Left cardiac atrium (tissue), 4 donors: Measurements from ENCODE around the gene CCDC61. TPM values are rescaled to one million over a fixed set of nuclear protein-coding genes. Genes with fewer than 3 reads are reported as not detected.
A peak's percentile ranks its signal among the peaks of the same experiment; 100 is the strongest.

Source experiments
- ATAC-seq, 2 donors: fragments of 200-7000 bp; cut with Tn5 transposase; one replicate each; pipeline ENCODE4 v1.9.1; 2020; ENCODE audit warnings: mild to moderate bottlenecking in 2 of 2, moderate library complexity in 2 of 2
- DNase-seq: peaks from one replicate; pipeline ENCODE4 v3.0.0-alpha.2; 2020
- intact Hi-C, 2 donors: fragments of 100-400 bp; cut with DNase I; formaldehyde crosslinking; loops; one replicate each; pipeline versions ENCODE4 v1.14.1 to v1.15.1; 2022 to 2023
- total RNA-seq, 2 donors: library from RNA; stranded (reverse); fragmentation: NEBNext Ultra II Directional; extraction: Animal tissue kit (Norgen Biotek cat#: 25700); gene quantifications; one replicate each; pipeline ENCODE4 v1.2.1, GENCODE V29; 2021
- donor health status: DM: no; HTN: yes; CAD: no.
- donor health status: DM: no; HTN: yes; CAD: no; lungs with severe emphysema.
- donor health status: DM: yes; HTN: yes; CAD: no.
- donor health status: Dilated cardiomyopathy.

Gene CCDC61
- total RNA-seq, 2 donors from 2014 or later, result 10.0 to 10.8 TPM

DNA sequence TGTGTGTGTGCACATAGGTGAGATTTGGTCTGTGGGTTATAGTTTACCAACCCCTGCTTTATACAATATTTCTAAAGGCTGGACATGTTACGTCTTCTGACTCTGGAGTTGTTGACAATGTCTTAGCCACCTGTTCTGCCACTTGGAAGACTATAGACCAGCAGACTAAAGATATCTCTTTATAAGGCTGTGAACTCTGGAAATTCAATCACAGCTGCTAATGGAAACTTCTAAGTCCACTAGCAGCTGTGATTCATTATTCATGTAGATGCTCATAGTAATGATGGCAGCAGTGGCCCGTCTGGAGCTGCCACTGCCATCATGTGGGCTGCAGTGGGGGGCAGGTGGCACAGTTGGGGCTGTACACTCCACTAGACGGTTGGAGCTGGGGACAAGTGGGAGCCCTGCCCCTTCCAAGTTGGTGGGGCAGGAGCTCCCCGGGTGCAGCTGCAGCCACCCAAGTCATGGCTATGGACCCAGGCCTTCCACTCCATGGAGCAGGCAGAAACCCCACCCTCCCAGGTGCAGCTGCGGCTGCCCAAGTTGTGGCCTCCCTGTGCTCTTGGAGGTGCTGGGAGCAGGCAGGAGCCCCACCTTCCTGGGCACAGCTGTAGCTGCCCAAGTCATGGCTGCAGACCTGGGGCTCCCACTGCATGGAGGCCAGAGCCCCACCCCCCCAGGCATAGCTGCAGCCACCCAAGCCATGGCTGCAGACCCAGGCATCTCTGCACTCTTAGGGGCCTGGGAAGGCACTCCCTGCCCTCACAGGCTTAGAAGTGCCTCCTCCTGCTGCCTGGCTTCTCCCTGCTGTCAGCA, 36.7 kb downstream of the CCDC61 start:
- intact Hi-C loops, result no loop called here
- ATAC-seq (no peak), DNase-seq (no peak)

DNA sequence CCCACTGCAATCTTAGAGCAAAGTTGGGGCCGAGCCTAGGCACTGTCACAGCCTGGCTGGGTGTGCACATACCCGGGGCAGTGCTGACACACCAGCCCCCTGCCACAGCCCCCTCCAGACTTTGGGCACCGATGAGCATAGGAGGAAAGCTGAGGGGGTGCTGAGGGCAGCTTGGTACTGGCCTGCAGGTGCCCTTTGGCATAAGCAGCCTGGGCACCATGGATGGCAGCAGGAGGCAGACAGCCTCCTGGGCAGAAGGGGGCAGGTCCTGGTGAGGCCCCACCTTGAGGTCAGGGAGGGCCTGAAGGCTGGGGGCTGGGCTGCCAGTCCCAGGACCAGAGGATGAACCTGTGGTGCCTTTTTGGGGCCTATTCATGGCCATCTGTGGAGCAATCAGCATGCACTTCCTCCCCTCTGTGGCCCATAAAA, 37.3 kb downstream of the CCDC61 start:
- DNase-seq, result no peak
- no peak for ATAC-seq
- intact Hi-C loops, result no loop called here

DNA sequence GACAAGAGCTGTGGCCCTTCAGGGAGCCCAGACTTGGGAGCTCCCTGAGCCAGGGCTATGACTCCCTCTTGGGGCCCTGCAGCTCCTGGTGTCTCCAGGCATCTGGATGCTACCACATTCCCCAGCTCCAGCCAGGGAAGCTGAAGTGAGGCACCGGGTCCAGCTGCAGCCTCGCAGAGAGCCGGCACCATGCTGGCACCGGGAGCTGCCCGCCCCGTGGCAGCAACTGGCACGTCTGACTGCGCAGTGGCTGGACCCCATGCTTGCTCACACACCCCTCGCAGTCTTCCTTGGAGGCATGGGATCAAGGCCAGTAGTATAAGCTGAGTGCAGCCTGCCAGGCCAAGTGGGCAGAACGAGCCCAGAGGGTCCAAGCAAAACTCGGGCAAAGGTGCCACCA, 38.1 kb downstream of the CCDC61 start:
- ATAC-seq (no peak), DNase-seq (no peak)
- intact Hi-C loops, result no loop called here

DNA sequence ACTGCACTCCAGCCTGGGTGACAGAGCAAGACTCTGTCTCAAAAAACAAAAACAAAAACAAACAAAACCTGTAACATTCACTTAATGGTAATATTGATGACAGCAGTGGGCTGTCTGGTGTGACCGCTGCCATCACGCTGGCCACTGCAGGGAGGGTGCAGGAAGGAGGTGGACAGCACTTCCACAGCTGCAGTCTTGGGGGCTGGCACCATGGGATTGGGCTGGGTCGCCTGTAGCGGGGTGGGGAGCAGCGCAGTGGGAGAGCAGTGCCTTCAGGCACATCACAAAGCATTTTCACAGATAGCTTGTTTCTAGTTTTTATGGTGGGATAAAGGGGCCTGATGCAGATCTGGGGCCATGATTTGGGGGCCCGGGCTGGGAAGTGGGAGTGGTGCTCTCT, 40.3 kb downstream of the CCDC61 start:
- intact Hi-C loops, result no loop called here
- DNase-seq (no peak), ATAC-seq (no peak)

DNA sequence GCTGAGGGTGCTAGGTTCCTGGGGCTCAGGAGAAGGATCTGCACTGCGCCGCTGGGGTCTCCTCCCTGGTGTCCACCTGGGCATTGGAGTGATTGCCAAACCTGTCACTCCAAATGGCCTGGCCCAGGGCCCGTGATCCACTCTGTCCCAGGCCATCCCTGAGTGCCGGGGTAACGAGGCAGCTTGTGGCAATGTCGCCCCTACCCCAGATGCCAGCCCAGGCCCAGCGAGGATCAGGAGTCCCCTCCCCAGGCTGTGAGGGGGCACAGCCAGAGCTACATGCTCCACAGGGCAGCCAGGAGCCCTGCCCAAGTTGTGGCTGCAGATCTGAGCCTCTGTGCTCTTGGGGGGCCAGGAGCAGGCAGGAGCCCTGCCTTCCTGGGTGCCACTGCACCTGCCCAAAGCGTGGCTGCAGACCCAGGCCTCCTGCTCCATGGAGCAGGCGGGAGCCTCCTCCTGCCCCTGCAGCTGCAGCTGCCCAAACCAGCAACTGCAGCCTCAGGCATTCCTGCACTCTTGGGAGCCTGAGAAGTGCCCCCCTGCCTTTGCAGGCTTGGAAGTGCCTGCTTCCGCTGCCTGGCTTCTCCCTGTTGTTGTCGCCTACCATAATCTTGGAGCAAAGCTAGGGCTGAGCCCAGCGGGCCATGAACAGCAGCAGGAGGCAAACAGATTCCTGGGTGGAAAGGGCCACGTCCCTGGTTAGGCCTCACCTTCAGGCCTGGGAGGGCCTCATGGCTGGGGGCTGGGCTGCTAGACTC, 40.9 kb downstream of the CCDC61 start:
- no peak for ATAC-seq
- no peak for DNase-seq
- intact Hi-C loops, result no loop called here

DNA sequence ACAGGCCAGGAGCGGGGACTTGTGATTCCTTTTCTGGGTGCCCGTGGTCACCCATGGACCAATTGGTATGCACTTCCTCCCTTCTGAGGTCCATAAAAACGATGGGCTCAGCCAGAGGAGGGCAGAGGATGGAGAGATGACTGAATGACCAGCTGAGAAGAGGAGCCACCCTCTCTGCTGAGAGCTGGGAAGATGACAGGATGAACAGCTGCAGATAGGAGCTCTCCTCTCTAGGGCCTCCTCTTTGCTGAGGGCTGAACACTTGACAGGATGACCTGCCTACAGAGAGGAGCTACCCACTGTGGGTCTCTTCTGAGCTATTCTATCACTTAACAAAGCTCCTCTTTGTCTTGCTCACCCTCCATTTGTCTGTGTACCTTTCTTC, 41.5 kb downstream of the CCDC61 start:
- no peak for ATAC-seq
- intact Hi-C loops, result no loop called here
- no peak for DNase-seq

DNA sequence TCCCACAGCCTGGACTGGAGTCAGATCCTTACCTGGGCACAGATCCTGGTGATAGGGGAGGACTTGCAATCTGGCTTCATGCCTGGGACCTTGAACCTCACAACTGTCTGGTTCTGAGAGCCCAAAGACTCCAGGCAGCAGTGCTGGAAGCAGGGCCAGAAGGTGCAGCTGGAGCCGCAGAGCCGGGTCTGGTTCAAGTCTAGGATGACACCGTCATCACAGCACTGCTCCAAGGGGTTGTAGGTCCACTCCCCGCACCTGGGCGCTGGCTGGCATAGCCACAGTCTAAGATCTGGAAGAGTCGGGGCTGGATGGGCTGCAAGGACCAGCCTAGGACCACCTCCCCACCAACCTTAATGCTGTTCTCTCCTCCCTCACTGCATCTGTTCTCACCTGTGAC, 44.9 kb downstream of the CCDC61 start:
- DNase-seq (no peak), ATAC-seq (no peak)
- intact Hi-C loops, result no loop called here

DNA sequence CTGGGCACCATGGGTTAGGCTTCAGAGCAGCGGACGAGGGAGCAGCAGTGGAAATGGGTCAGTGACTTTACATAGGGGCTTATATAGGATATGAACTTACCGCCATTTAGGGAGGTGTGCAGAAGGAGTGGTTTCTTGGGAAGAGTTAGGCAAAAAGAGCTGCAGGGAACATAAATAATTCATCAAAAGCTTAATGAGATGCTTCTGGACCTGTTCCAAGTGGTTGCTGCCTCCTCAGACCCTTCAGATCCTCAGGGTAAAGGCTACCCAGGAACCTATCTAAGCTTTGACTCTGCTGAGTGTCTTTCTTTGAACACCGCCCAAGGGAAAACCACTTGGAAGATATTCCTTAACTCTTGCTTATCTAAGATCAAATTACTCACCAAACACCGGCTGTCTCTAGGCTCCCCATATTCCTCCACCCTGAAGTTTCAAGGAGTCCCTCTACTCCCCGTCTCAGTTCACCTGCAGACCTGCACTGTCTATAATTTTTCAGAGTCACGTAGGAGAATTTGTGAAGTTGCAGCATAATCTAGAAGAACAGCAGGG, 45.8 kb downstream of the CCDC61 start, which contains the start of gene IGFL4:
TSS of gene IGFL4 (minus strand) at position 51 of the 549 bp plus-strand sequence. CDS start at position 11, 40 bp downstream.
- DNase-seq (no peak), ATAC-seq (peak in 1 of 2 donors; percentile 70)
- intact Hi-C loops, result no loop called here

DNA sequence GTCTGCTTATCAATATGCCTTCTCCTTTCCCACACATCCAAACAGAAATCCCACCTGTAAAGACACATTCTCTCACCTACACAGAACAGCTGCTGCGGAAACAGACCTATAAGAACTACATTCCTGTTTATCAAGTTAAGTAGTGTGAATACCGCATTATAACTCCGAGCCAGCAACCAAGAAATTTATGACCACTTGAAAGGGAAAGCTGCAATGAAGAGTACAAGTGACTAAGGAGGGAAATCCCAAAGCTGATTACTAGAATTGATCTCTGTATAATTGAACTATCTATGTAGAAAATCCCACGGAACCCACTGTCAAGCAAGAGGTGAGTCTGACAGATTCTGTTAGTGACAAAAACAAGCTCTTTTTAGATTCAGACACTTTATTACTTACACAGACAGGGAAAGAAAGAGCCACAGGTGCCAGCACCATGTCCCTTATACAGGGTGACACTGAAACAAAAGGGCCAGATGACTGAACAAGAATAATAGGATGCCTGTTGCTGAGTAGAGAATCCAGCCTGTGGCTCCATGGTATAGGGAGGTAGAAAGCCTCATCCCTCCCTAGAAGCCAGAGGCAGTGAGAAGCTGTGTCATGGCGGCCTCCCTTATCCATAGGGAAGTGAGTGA, 47.1 kb downstream of the CCDC61 start:
- intact Hi-C loops, result no loop called here
- no peak for DNase-seq
- no peak for ATAC-seq

DNA sequence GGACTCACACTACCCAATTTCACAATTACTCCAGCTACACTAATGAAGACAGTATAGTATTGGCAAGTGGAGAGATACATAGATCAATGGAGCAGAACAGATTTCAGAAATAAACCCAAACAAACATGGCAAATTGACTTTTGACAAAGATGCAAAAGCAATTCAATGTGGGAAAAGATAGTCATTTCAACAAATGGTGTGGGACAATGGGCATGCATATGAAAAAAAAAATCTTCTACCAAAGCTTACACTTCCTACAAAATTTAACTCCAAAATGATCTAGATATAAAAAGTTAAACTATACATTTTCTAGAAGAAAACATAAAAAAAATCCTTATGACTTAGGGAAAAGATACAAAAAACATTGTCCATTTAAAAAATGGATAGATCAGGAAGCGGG, 48.3 kb downstream of the CCDC61 start:
- DNase-seq (no peak), ATAC-seq (no peak)
- intact Hi-C loops, result no loop called here

DNA sequence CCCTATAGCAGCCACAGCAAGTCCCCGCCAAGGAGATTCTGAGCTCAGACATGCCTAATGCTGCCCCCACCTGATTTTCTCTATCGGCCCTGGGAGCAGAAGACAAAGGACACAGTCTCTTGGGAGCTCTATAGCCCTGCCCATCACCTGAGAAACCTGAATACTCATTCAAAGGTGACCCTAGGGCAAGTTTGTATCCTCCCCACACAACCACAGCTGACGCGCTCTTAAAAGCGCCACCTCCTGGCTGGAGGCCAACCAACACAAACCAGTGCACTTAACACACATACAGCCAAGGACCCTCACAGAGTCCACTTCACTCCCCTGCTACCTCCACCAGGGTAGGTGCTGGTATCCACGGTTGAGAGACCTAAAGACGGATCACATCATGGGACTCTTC, 54.3 kb downstream of the CCDC61 start:
- DNase-seq (no peak), ATAC-seq (no peak)
- intact Hi-C loops, result no loop called here

DNA sequence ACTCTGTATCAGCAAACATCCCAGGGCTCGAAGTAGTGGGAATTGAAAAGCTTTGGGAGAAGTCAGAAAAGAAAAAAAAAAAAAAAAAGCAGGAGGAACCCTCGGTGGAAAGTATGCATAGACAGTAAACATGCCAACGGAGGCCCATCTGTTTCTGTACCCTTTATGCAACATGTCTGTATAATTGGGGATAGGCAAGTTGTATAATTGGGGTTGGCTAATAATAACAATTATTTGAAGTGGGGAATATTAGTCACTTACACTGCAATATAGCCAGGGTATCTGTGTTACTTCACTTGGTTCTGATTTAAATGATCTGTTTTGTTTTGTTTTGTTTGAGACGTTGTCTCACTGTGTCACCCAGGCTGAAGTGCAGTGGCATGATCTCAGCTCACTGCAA, 57.6 kb downstream of the CCDC61 start:
- ATAC-seq (no peak), DNase-seq (no peak)
- intact Hi-C loops, result no loop called here

DNA sequence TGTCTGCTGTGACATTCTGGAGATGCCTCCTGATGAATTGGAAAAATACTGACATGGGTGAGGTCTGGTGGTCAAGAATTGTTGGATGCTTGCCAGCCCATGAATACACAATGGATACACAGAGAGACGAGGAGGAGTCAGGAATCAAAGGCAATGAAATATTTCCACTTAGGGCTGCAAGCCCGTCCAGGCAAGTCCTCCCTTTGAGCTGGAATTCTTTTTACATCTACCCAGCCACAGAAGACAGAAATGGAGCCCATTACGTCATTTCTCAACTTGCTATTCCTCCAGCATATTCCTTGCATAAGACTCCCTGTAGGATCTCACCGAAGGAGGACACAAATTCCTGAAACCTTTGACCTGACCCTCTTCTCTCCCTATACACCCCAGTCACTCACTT, 61.3 kb downstream of the CCDC61 start:
- DNase-seq (no peak), ATAC-seq (no peak)
- intact Hi-C loops, result no loop called here

DNA sequence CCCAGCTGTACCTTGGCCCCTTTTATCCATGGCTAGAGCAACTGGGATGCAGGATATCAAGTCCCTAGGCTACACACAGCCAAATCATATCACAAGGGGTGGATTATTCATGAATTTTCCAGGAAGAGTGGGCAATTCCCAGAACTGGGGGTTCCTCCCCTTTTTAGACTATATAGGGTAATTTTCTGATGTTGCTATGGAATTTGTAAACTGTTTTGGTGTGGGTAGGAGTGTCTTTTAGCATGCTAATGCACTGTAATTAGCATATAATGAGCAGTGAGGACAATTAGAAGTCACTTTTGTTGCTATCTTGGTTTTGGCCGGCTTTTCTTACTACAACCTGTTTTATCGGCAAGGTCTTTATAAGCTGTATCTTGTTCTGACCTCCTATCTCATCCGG, 63.5 kb downstream of the CCDC61 start:
- no peak for DNase-seq
- ATAC-seq, result no peak
- intact Hi-C loops, result no loop called here

DNA sequence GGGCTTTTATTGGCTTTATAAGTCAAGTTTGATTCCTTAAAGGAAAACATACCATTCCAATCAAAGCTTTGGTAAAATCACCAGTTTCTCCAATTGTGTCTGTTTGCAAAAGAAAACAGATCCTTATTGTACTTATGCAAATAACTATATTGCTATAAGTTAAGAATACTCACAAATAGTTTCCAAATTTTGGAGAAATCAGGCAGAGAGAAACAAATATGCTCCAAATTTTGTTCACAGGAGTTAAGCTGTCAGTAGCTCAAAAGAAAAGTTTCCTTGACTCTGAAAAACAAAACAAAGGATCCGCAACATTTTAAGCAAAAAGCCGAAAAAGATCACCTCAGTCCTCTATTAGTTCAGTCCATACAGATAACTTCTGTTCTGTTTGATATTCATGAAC, 64.7 kb downstream of the CCDC61 start:
- intact Hi-C loops, result no loop called here
- DNase-seq, result no peak
- no peak for ATAC-seq

DNA sequence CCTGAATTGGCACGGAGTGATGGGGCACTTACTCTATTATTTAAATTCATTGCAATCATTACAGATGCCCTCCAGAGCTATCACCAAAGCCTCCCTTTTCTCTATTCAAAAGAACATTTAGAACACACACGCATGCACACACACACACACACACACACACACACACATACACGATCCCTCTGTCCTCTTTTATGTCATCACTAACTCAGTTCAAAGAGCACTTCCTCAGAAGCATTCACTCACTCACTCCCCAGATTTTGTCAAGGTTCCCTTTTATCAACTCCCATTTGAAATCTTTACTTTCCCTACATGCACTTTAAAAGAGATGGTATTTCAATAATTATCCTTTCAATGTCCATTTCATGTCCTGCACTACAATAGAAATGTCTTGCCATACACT, 67.9 kb downstream of the CCDC61 start:
- intact Hi-C loops, result no loop called here
- ATAC-seq, result no peak
- DNase-seq, result no peak

DNA sequence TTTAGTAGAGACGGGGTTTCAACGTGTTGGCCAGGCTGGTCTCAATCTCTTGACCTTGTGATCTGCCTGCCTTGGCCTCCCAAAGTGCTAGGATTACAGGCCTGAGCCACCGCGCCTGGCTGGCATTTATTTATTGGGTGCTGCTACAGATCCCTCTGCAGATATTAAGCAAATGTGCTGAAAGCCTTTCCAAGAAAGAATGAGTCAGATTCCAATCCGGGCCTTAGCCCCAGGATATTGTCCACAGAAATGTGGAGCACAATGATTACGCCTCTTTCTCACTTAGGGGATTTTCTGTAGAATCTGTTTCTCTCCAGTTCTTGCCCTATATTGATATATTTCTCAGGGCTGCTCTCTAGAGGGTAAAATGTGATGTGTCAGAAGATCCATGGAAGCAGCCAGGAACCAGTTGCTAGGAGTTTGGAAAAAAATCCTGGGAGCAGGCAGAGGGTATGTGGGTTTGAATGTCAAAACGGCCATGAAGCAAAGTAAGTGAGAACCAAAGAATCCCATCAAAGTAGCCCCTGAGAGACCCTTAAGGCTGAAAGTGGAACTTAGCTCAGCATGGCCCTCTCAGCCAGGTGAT, 70.3 kb downstream of the CCDC61 start:
- ATAC-seq (no peak), DNase-seq (no peak)
- intact Hi-C loops, result no loop called here

DNA sequence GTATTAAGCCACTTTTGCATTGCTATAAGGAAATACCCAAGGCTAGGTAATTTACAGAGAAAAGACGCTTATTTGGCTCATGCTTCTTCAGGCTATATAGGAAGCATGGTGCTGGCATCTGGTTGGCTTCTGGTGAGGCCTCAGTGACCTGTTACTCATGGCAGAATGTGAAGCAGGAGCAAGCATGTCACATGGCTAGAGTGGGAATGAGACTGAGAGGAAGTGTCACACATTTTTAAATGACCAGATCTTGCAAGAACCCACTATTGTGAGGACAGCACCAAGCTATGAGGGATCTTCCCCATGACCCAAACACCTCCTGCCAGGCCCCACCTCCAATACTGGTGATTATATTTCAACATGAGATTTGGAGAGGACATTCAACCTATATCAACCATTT, 71.2 kb downstream of the CCDC61 start:
- intact Hi-C loops, result no loop called here
- DNase-seq (no peak), ATAC-seq (no peak)

DNA sequence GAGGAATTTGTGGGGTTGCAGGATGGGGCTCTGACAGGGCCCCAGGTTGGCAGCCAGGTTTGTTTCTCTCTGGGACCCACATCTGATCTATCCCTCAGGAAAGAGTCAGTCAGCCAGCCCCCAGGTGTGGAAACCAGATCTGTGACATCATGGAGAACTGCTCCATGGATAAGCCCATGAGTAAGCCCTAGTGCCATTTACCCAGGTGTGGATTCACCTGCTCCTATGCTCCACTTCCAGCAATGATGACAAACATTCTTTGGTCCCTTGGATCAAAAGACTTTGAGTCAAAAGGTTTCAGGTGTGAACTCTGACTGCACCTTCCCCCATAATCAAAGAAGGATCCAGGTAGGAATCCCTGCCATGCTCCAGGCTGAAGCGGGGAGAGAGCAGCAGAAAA, 72.4 kb downstream of the CCDC61 start:
- intact Hi-C loops, result no loop called here
- ATAC-seq (no peak), DNase-seq (no peak)
